SK-N-SH (cell line): Measurements from ENCODE around the gene TMEM51.

Source experiments
- CHD2 ChIP-seq: fragments of 150-350 bp; IDR thresholded peaks from 2 replicates; pipeline ENCODE4 v1.6.1; 2018; ENCODE audit warnings: low read length; ENCODE audit not compliant: partially characterized antibody
- ELF1 ChIP-seq: IDR thresholded peaks from 2 replicates; pipeline ENCODE4 v1.4.0; 2012
- EP300 ChIP-seq, 2 experiments: IDR thresholded peaks; 2 replicates each; pipeline versions ENCODE4 v1.4.0 to v1.6.1; 2012; ENCODE audit warnings: borderline replicate concordance in 1 of 2, low read depth in 1 of 2, low read length in 1 of 2
- POLR2AphosphoS5 ChIP-seq: IDR thresholded peaks from 2 replicates; pipeline ENCODE4 v1.6.1; 2012; ENCODE audit warnings: low read depth, low read length
- RCOR1 ChIP-seq: fragments of 150-350 bp; IDR thresholded peaks from 2 replicates; pipeline ENCODE4 v1.6.1; 2017; ENCODE audit warnings: antibody characterized with exemption, low read length
- SIN3A ChIP-seq: IDR thresholded peaks from 2 replicates; pipeline ENCODE4 v1.6.1; 2012; ENCODE audit warnings: low read depth, mild to moderate bottlenecking, low read length, moderate library complexity, borderline replicate concordance
- YY1 ChIP-seq: IDR thresholded peaks from 2 replicates; pipeline ENCODE4 v1.4.0; 2012; ENCODE audit warnings: low read depth, mild to moderate bottlenecking
- TF ChIP-seq, protein P1 (sequence below): IDR thresholded peaks from 2 replicates; pipeline ENCODE4 v1.6.1; 2012; ENCODE audit warnings: mild to moderate bottlenecking, low read depth, low read length, moderate library complexity
- TF ChIP-seq, protein P2 (sequence below): fragments of 200-600 bp; sonication (generic); IDR thresholded peaks from 2 replicates; pipeline ENCODE4 v1.6.1; 2017; ENCODE audit warnings: antibody characterized with exemption, mild to moderate bottlenecking, moderate library complexity
- TF ChIP-seq, protein P3 (sequence below): fragments of 150-350 bp; IDR thresholded peaks from 2 replicates; pipeline ENCODE4 v1.6.1; 2017; ENCODE audit warnings: antibody characterized with exemption, low read length, low read depth, borderline replicate concordance

DNA sequence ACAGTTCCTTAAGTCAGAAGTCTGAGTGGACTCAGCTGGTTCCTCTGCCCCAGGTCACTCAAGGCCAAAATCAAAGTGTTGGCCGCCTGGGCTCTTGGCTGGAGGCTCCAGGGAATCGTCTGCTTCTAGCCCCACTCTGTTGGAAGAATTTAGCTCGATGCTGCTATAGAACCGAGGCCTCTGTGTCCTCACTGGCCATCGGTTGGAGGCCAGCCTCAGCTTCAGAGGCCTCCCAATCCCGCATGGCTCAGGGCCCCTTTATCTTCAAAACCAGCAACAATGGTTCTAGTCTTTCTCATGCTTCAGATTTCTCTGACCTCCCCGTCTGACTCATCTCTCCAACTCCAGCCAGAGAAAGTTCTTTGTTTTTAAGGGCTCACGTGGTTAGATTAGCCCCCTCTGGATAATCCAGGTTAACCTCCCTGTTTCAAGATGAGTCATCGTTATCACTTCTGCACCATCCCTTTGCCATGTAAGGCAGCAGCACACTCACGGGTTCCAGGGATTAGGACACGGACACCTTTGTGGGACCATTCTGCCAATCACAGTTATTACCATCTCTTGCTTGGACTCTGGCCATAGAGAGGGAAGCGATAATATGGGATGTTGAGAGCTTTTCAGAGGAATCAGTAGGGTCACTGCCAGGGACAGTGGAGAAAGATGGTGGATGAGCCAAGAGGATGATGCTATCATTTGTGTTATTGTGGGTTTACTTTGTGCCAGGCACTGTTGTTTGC lies 107.0 kb downstream of the TMEM51 start:
- TF ChIP-seq, protein P1, sequence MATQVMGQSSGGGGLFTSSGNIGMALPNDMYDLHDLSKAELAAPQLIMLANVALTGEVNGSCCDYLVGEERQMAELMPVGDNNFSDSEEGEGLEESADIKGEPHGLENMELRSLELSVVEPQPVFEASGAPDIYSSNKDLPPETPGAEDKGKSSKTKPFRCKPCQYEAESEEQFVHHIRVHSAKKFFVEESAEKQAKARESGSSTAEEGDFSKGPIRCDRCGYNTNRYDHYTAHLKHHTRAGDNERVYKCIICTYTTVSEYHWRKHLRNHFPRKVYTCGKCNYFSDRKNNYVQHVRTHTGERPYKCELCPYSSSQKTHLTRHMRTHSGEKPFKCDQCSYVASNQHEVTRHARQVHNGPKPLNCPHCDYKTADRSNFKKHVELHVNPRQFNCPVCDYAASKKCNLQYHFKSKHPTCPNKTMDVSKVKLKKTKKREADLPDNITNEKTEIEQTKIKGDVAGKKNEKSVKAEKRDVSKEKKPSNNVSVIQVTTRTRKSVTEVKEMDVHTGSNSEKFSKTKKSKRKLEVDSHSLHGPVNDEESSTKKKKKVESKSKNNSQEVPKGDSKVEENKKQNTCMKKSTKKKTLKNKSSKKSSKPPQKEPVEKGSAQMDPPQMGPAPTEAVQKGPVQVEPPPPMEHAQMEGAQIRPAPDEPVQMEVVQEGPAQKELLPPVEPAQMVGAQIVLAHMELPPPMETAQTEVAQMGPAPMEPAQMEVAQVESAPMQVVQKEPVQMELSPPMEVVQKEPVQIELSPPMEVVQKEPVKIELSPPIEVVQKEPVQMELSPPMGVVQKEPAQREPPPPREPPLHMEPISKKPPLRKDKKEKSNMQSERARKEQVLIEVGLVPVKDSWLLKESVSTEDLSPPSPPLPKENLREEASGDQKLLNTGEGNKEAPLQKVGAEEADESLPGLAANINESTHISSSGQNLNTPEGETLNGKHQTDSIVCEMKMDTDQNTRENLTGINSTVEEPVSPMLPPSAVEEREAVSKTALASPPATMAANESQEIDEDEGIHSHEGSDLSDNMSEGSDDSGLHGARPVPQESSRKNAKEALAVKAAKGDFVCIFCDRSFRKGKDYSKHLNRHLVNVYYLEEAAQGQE, result no peak
- TF ChIP-seq, protein P2, sequence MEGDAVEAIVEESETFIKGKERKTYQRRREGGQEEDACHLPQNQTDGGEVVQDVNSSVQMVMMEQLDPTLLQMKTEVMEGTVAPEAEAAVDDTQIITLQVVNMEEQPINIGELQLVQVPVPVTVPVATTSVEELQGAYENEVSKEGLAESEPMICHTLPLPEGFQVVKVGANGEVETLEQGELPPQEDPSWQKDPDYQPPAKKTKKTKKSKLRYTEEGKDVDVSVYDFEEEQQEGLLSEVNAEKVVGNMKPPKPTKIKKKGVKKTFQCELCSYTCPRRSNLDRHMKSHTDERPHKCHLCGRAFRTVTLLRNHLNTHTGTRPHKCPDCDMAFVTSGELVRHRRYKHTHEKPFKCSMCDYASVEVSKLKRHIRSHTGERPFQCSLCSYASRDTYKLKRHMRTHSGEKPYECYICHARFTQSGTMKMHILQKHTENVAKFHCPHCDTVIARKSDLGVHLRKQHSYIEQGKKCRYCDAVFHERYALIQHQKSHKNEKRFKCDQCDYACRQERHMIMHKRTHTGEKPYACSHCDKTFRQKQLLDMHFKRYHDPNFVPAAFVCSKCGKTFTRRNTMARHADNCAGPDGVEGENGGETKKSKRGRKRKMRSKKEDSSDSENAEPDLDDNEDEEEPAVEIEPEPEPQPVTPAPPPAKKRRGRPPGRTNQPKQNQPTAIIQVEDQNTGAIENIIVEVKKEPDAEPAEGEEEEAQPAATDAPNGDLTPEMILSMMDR, result no peak
- TF ChIP-seq CHD2 (no peak), RCOR1 (no peak), POLR2AphosphoS5 (no peak), YY1 (no peak), ELF1 (no peak), EP300 (IDR thresholded peaks at IDR 0.05; ENCODE audit: borderline replicate concordance in 1 of 2, low read depth in 1 of 2, low read length in 1 of 2) (no peak), SIN3A (no peak)
- TF ChIP-seq, protein P3, sequence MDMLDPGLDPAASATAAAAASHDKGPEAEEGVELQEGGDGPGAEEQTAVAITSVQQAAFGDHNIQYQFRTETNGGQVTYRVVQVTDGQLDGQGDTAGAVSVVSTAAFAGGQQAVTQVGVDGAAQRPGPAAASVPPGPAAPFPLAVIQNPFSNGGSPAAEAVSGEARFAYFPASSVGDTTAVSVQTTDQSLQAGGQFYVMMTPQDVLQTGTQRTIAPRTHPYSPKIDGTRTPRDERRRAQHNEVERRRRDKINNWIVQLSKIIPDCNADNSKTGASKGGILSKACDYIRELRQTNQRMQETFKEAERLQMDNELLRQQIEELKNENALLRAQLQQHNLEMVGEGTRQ, result no peak
